Neural cell (in vitro differentiated cells): ENCODE data around the gene MAT1A.

Source experiments
- EP300 ChIP-seq: fragments of 450-650 bp; conservative IDR thresholded peaks from 2 replicates; pipeline ENCODE4 v1.6.1; 2014; ENCODE audit warnings: antibody characterized with exemption, mild to moderate bottlenecking, moderate library complexity; ENCODE audit not compliant: poor library complexity, severe bottlenecking
- EZH2 ChIP-seq: fragments of 200-600, 300-800 bp; shearing (Covaris generic), sonication (generic); IDR thresholded peaks from 2 replicates; pipeline ENCODE4 v1.6.1; 2014; ENCODE audit warnings: antibody characterized with exemption, low read length, borderline replicate concordance, mild to moderate bottlenecking; ENCODE audit not compliant: insufficient read depth, poor library complexity, severe bottlenecking
- MXI1 ChIP-seq: fragments of 450-650 bp; conservative IDR thresholded peaks from 2 replicates; pipeline ENCODE4 v1.6.1; 2014; ENCODE audit warnings: antibody characterized with exemption, mild to moderate bottlenecking; ENCODE audit not compliant: poor library complexity, severe bottlenecking
- RAD21 ChIP-seq: fragments of 450-650 bp; conservative IDR thresholded peaks from 2 replicates; pipeline ENCODE4 v1.6.1; 2014; ENCODE audit warnings: antibody characterized with exemption, mild to moderate bottlenecking, moderate library complexity
- REST ChIP-seq: IDR thresholded peaks from 2 replicates; pipeline ENCODE4 v1.6.1; 2012; ENCODE audit warnings: borderline replicate concordance
- TAF1 ChIP-seq: IDR thresholded peaks from 2 replicates; pipeline ENCODE4 v1.6.1; 2012; ENCODE audit warnings: low read depth
- TF ChIP-seq, protein P1 (sequence below): fragments of 450-650 bp; IDR thresholded peaks from 2 replicates; pipeline ENCODE4 v1.5.1; 2014; ENCODE audit warnings: antibody characterized with exemption, mild to moderate bottlenecking, moderate library complexity; ENCODE audit not compliant: poor library complexity, severe bottlenecking

- TF ChIP-seq, protein P1, sequence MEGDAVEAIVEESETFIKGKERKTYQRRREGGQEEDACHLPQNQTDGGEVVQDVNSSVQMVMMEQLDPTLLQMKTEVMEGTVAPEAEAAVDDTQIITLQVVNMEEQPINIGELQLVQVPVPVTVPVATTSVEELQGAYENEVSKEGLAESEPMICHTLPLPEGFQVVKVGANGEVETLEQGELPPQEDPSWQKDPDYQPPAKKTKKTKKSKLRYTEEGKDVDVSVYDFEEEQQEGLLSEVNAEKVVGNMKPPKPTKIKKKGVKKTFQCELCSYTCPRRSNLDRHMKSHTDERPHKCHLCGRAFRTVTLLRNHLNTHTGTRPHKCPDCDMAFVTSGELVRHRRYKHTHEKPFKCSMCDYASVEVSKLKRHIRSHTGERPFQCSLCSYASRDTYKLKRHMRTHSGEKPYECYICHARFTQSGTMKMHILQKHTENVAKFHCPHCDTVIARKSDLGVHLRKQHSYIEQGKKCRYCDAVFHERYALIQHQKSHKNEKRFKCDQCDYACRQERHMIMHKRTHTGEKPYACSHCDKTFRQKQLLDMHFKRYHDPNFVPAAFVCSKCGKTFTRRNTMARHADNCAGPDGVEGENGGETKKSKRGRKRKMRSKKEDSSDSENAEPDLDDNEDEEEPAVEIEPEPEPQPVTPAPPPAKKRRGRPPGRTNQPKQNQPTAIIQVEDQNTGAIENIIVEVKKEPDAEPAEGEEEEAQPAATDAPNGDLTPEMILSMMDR = no peak
- TF ChIP-seq MXI1 (no peak), REST (no peak), TAF1 (no peak), EZH2 (no peak), RAD21 (no peak), EP300 (no peak)
These were observed 30.0 kb downstream of the MAT1A start for GRCh38 chr10:80259405-80259871.
